ENCODE measurements around the gene RNF141. TPM values are rescaled to one million over a fixed set of nuclear protein-coding genes. Genes with fewer than 3 reads are reported as not detected.

The RNF141 gene
- total and polyA plus RNA-seq, 5 donors: 14.1 to 49.8 (median 40.9) TPM

- peak in 1 of 2 donors; percentile 29 for ATAC-seq
Measured at GRCh38 chr11:10478574-10479550, 62.1 kb downstream of the RNF141 start.

GRCh38 chr11:10478066-10478465 lies 62.9 kb downstream of the RNF141 start:
- intact Hi-C loops (cut with DNase I): no loop called here
- H3K9me3 ChIP-seq (ENCODE audit: control insufficient read depth, low read length): no peaks in the 10 kb centered on the region
- no peaks in the 10 kb centered on the region for H3K4me1 ChIP-seq (ENCODE audit: control insufficient read depth, insufficient read depth, low read length)
- ATAC-seq: no peak
- no peak overlapping the region for H3K27ac ChIP-seq (ENCODE audit: low read length)
- DNase-seq: no peak
- no peak overlapping the region for H3K4me3 ChIP-seq (ENCODE audit: low read length)
- H3K27me3 ChIP-seq (ENCODE audit: control insufficient read depth, insufficient read depth): no peaks in the 10 kb centered on the region
- 68% methylated on average over 3 of the region's 3 CpGs for WGBS

More at GRCh38 chr11:10478574-10479550, 62.1 kb downstream of the RNF141 start:
- DNase-seq: no peak
- 80% methylated on average over 16 of the region's 16 CpGs for WGBS
- Histone ChIP-seq H3K9me3 (ENCODE audit: control insufficient read depth, low read length) (no peaks in the 10 kb centered on the region), H3K27me3 (ENCODE audit: control insufficient read depth, insufficient read depth) (no peaks in the 10 kb centered on the region), H3K4me3 (ENCODE audit: low read length) (no peak overlapping the region), H3K27ac (ENCODE audit: low read length) (no peak overlapping the region), H3K4me1 (ENCODE audit: control insufficient read depth, insufficient read depth, low read length) (no peaks in the 10 kb centered on the region)
- intact Hi-C loops (cut with DNase I): no loop called here

GRCh38 chr11:10477690-10478046 lies 63.3 kb downstream of the RNF141 start:
- DNase-seq: no peak
- Histone ChIP-seq H3K4me3 (ENCODE audit: low read length) (no peak overlapping the region), H3K27ac (ENCODE audit: low read length) (no peak overlapping the region), H3K27me3 (ENCODE audit: control insufficient read depth, insufficient read depth) (no peaks in the 10 kb centered on the region), H3K4me1 (ENCODE audit: control insufficient read depth, insufficient read depth, low read length) (no peaks in the 10 kb centered on the region), H3K9me3 (ENCODE audit: control insufficient read depth, low read length) (no peaks in the 10 kb centered on the region)
- no peak for ATAC-seq
- intact Hi-C loops (cut with DNase I): no loop called here
- WGBS: 94% methylated on average over 8 of the region's 8 CpGs

- Histone ChIP-seq H3K27me3 (ENCODE audit: control insufficient read depth, insufficient read depth) (no peaks in the 10 kb centered on the region), H3K4me1 (ENCODE audit: control insufficient read depth, insufficient read depth, low read length) (no peaks in the 10 kb centered on the region), H3K27ac (ENCODE audit: low read length) (no peak overlapping the region), H3K4me3 (ENCODE audit: low read length) (no peak overlapping the region), H3K9me3 (ENCODE audit: control insufficient read depth, low read length) (no peaks in the 10 kb centered on the region)
- intact Hi-C loops (cut with DNase I): no loop called here
- DNase-seq: no peak
- 81% methylated on average over 5 of the region's 5 CpGs for WGBS
- ATAC-seq: no peak
Measured at GRCh38 chr11:10476927-10477689, 63.9 kb downstream of the RNF141 start.

- no peak for DNase-seq
- H3K4me1 ChIP-seq (ENCODE audit: control insufficient read depth, insufficient read depth, low read length): no peaks in the 10 kb centered on the region
- no peak for ATAC-seq
- no peaks in the 10 kb centered on the region for H3K9me3 ChIP-seq (ENCODE audit: control insufficient read depth, low read length)
- WGBS: 86% methylated on average over 1 of the region's 1 CpG
- H3K27me3 ChIP-seq (ENCODE audit: control insufficient read depth, insufficient read depth): no peaks in the 10 kb centered on the region
- no peak overlapping the region for H3K4me3 ChIP-seq (ENCODE audit: low read length)
- H3K27ac ChIP-seq (ENCODE audit: low read length): no peak overlapping the region
- intact Hi-C loops (cut with DNase I): no loop called here
Measured at GRCh38 chr11:10476342-10476741, 64.6 kb downstream of the RNF141 start.

- H3K27ac ChIP-seq (ENCODE audit: low read length): no peak overlapping the region
- no peaks in the 10 kb centered on the region for H3K9me3 ChIP-seq (ENCODE audit: control insufficient read depth, low read length)
- 86% methylated on average over 2 of the region's 2 CpGs for WGBS
- ATAC-seq (no peak), DNase-seq (no peak)
- H3K4me3 ChIP-seq (ENCODE audit: low read length): no peak overlapping the region
- H3K27me3 ChIP-seq (ENCODE audit: control insufficient read depth, insufficient read depth): no peaks in the 10 kb centered on the region
- H3K4me1 ChIP-seq (ENCODE audit: control insufficient read depth, insufficient read depth, low read length): no peaks in the 10 kb centered on the region
- intact Hi-C loops (cut with DNase I): no loop called here
Measured at GRCh38 chr11:10474551-10474950, 66.4 kb downstream of the RNF141 start.

GRCh38 chr11:10473371-10473770 lies 67.6 kb downstream of the RNF141 start:
- DNase-seq (no peak), ATAC-seq (no peak)
- WGBS: 85% methylated on average over 4 of the region's 4 CpGs
- no peaks in the 10 kb centered on the region for H3K9me3 ChIP-seq (ENCODE audit: control insufficient read depth, low read length)
- no peaks in the 10 kb centered on the region for H3K4me1 ChIP-seq (ENCODE audit: control insufficient read depth, insufficient read depth, low read length)
- intact Hi-C loops (cut with DNase I): no loop called here
- H3K4me3 ChIP-seq (ENCODE audit: low read length): no peak overlapping the region
- no peaks in the 10 kb centered on the region for H3K27me3 ChIP-seq (ENCODE audit: control insufficient read depth, insufficient read depth)
- H3K27ac ChIP-seq (ENCODE audit: low read length): no peak overlapping the region

- ATAC-seq (no peak), DNase-seq (no peak)
- Histone ChIP-seq H3K4me1 (ENCODE audit: control insufficient read depth, insufficient read depth, low read length) (no peaks in the 10 kb centered on the region), H3K27ac (ENCODE audit: low read length) (no peak overlapping the region), H3K27me3 (ENCODE audit: control insufficient read depth, insufficient read depth) (no peaks in the 10 kb centered on the region), H3K9me3 (ENCODE audit: control insufficient read depth, low read length) (no peaks in the 10 kb centered on the region), H3K4me3 (ENCODE audit: low read length) (no peak overlapping the region)
- WGBS: 94% methylated on average over 5 of the region's 5 CpGs
- intact Hi-C loops (cut with DNase I): no loop called here
Measured at GRCh38 chr11:10462746-10463300, 78.2 kb downstream of the RNF141 start.

Other genes with a start within 250 kb of the RNF141 start
- 10 to 100 TPM; 20.5 to 32.2 (median 23.3) TPM for gene SBF2, start 247.0 kb downstream of the RNF141 start, total RNA-seq
- gene SBF2, start 247.0 kb downstream of the RNF141 start, polyA plus RNA-seq: 10.8 TPM
- 100 to 1,000 TPM in 3 of 4 donors, 10 to 100 TPM in 1; 57.9 to 219 (median 166) TPM for gene ADM, start 236.1 kb downstream of the RNF141 start, total RNA-seq
- gene ADM, start 236.1 kb downstream of the RNF141 start, polyA plus RNA-seq: 151 TPM
- 10 to 100 TPM in 1 of 4 donors, 1 to 10 TPM in 3; 4.4 to 10.8 (median 8.2) TPM for gene AMPD3, start 85.9 kb downstream of the RNF141 start, total RNA-seq
- 3.5 TPM for gene AMPD3, start 85.9 kb downstream of the RNF141 start, polyA plus RNA-seq
- 100 to 1,000 TPM in 1 of 4 donors, 10 to 100 TPM in 3; 69.8 to 114 (median 92.8) TPM for gene LYVE1, start 27.5 kb upstream of the RNF141 start, total RNA-seq
- gene LYVE1, start 27.5 kb upstream of the RNF141 start, polyA plus RNA-seq: 12.6 TPM
- 10 to 100 TPM; 11.8 to 29.8 (median 19.5) TPM for gene IRAG1, start 152.6 kb upstream of the RNF141 start, total RNA-seq
- 5.3 TPM for gene IRAG1, start 152.6 kb upstream of the RNF141 start, polyA plus RNA-seq
- gene CTR9, start 210.1 kb upstream of the RNF141 start, total RNA-seq: 10 to 100 TPM; 26.0 to 29.8 (median 28.1) TPM
- 14.1 TPM for gene CTR9, start 210.1 kb upstream of the RNF141 start, polyA plus RNA-seq

Measured in right cardiac atrium (tissue), 5 donors.